K562 (cell line): Measurements from ENCODE around the gene TBXAS1. TPM values are rescaled to one million over a fixed set of nuclear protein-coding genes. Genes with fewer than 3 reads are reported as not detected.

ENCODE experiments used
- C11orf30 ChIP-seq: fragments of 450-650 bp; IDR thresholded peaks from 2 replicates; pipeline ENCODE4 v1.6.1; 2016; ENCODE audit warnings: low read depth, mild to moderate bottlenecking
- CBFA2T2 ChIP-seq: fragments of 450-650 bp; conservative IDR thresholded peaks from 2 replicates; pipeline ENCODE4 v1.6.1; 2017; ENCODE audit warnings: mild to moderate bottlenecking
- CREM ChIP-seq: IDR thresholded peaks from 2 replicates; pipeline ENCODE4 v1.6.1; 2014; ENCODE audit warnings: antibody characterized with exemption, low read depth
- DDX20 ChIP-seq: fragments of 450-650 bp; IDR thresholded peaks from 2 replicates; pipeline ENCODE4 v1.6.1; 2016; ENCODE audit warnings: missing genetic modification characterization, low read depth, mild to moderate bottlenecking, missing compliant biosample characterization, moderate library complexity
- ELF1 ChIP-seq: fragments of 200-800 bp; sonication (Bioruptor generic); IDR thresholded peaks from 2 replicates; pipeline ENCODE4 v1.6.1; 2016; ENCODE audit warnings: missing genetic modification characterization, missing compliant biosample characterization
- ETV6 ChIP-seq, 3 experiments: fragments of 150-350 bp in 1 of 3; sonication (generic) in 1 of 3; formaldehyde crosslinking in 1 of 3; IDR thresholded peaks; 2 replicates each; pipeline versions ENCODE4 v1.6.1 to v1.8.0; 2014 to 2022; ENCODE audit warnings: borderline replicate concordance in 2 of 3, low read depth in 2 of 3, antibody characterized with exemption in 1 of 3, low read length in 1 of 3, mild to moderate bottlenecking in 1 of 3, missing genetic modification reagents in 1 of 3
- GABPA ChIP-seq: fragments of 200-800 bp; sonication (Bioruptor generic); conservative IDR thresholded peaks from 2 replicates; pipeline ENCODE4 v1.6.1; 2016; ENCODE audit warnings: low read depth, missing genetic modification characterization, missing compliant biosample characterization
- HLTF ChIP-seq: fragments of 450-650 bp; IDR thresholded peaks from 2 replicates; pipeline ENCODE4 v1.6.1; 2016
- HSF4 ChIP-seq: fragments of 250-450 bp; sonication (Bioruptor Pico); IDR thresholded peaks from 2 replicates; pipeline ENCODE4 v2.1.2; 2022; ENCODE audit warnings: mild to moderate bottlenecking, moderate library complexity, borderline replicate concordance
- IFI16 ChIP-seq: fragments of 250-450 bp; sonication (Bioruptor Pico); IDR thresholded peaks from 2 replicates; pipeline ENCODE4 v2.1.2; 2022; ENCODE audit warnings: mild to moderate bottlenecking, inconsistent platforms
- MAFF ChIP-seq: IDR thresholded peaks from 2 replicates; pipeline ENCODE4 v1.6.1; 2012; ENCODE audit warnings: low read length, improper control_type of control experiment
- MCM2 ChIP-seq: fragments of 450-650 bp; IDR thresholded peaks from 2 replicates; pipeline ENCODE4 v1.6.1; 2017; ENCODE audit warnings: low read depth, mild to moderate bottlenecking
- NR2F6 ChIP-seq: fragments of 450-650 bp; formaldehyde crosslinking; IDR thresholded peaks from 2 replicates; pipeline ENCODE4 v1.4.0; 2020; ENCODE audit warnings: mild to moderate bottlenecking
- PCBP2 ChIP-seq: fragments of 200-400 bp; formaldehyde crosslinking; IDR thresholded peaks from 2 replicates; pipeline ENCODE4 v1.6.1; 2018; ENCODE audit warnings: low read length, low read depth, mild to moderate bottlenecking, moderate library complexity; ENCODE audit not compliant: poor library complexity, severe bottlenecking
- POLR2G ChIP-seq: fragments of 200-400 bp; formaldehyde crosslinking; IDR thresholded peaks from 2 replicates; pipeline ENCODE4 v1.6.1; 2017; ENCODE audit warnings: low read depth, mild to moderate bottlenecking, antibody characterized with exemption, low read length, moderate library complexity
- PRMT5 ChIP-seq: sonication (generic); formaldehyde crosslinking; IDR thresholded peaks from 2 replicates; pipeline ENCODE4 v1.5.0; 2020; ENCODE audit warnings: missing genetic modification reagents
- PYGO2 ChIP-seq: fragments of 450-650 bp; IDR thresholded peaks from 2 replicates; pipeline ENCODE4 v1.6.1; 2016; ENCODE audit warnings: mild to moderate bottlenecking, missing genetic modification characterization, moderate library complexity, missing compliant biosample characterization
- RCOR1 ChIP-seq, 2 experiments: IDR thresholded peaks; 2 replicates each; pipeline ENCODE4 v1.6.1; 2012; ENCODE audit warnings: low read depth in 2 of 2, low read length in 2 of 2, borderline replicate concordance in 1 of 2, improper control_type of control experiment in 1 of 2
- SMARCA4 ChIP-seq: fragments of 450-650 bp; IDR thresholded peaks from 2 replicates; pipeline ENCODE4 v1.6.1; 2016
- SREBF2 ChIP-seq: sonication (generic); formaldehyde crosslinking; IDR thresholded peaks from 2 replicates; pipeline ENCODE4 v1.4.0; 2020; ENCODE audit warnings: mild to moderate bottlenecking, missing genetic modification reagents
- TAF9B ChIP-seq: fragments of 450-650 bp; IDR thresholded peaks from 2 replicates; pipeline ENCODE4 v1.6.1; 2018; ENCODE audit warnings: mild to moderate bottlenecking; ENCODE audit not compliant: partially characterized antibody
- TSHZ1 ChIP-seq: fragments of 250-450 bp; sonication (Bioruptor Pico); IDR thresholded peaks from 2 replicates; pipeline ENCODE4 v1.4.0; 2020; ENCODE audit warnings: mild to moderate bottlenecking, moderate library complexity
- WHSC1 ChIP-seq: IDR thresholded peaks from one replicate; pipeline ENCODE4 v1.6.1; 2012; ENCODE audit warnings: low read length, control low read depth, inconsistent platforms
- YBX1 ChIP-seq: fragments of 450-650 bp; IDR thresholded peaks from 2 replicates; pipeline ENCODE4 v1.7.1; 2016; ENCODE audit warnings: mild to moderate bottlenecking
- ZFPM2 ChIP-seq: fragments of 250-450 bp; sonication (Bioruptor Pico); IDR thresholded peaks from 2 replicates; pipeline ENCODE4 v1.5.1; 2022; ENCODE audit warnings: mild to moderate bottlenecking
- ZNF175 ChIP-seq: fragments of 200-800 bp; sonication (Bioruptor generic); IDR thresholded peaks from 2 replicates; pipeline ENCODE4 v1.6.1; 2016; ENCODE audit warnings: low read depth, mild to moderate bottlenecking, missing genetic modification characterization, missing compliant biosample characterization
- ZNF41 ChIP-seq: fragments of 250-450 bp; sonication (Bioruptor Pico); conservative IDR thresholded peaks from 2 replicates; pipeline ENCODE4 v1.4.0; 2020; ENCODE audit warnings: mild to moderate bottlenecking
- polyA plus RNA-seq, 8 experiments: library from polyadenylated mRNA; depleted of rRNA in 4 of 8; stranded (reverse) in 5 of 8; unstranded in 3 of 8; fragments of >200 nt; fragmentation: Nextera tagmentation in 2 of 8; fragmentation: Illumina TruSeq in 1 of 8; extraction: Ambion mirVana in 2 of 8; extraction: Trizol in 1 of 8; gene quantifications; 2 replicates each; pipeline versions ENCODE4 v1.2.1 to v1.2.3, GENCODE V29; 2011 to 2014; ENCODE audit warnings: inconsistent platforms in 1 of 8, missing spikeins in 1 of 8
- total RNA-seq, 7 experiments: library from RNA; depleted of rRNA in 6 of 7; stranded (reverse); fragments of >200 nt in 6 of 7; fragmentation: Illumina TruSeq in 2 of 7; extraction: Trizol in 2 of 7; gene quantifications; 2 replicates each; pipeline versions ENCODE4 v1.2.1 to v1.2.3, GENCODE V29; 2011 to 2021; ENCODE audit warnings: low replicate concordance in 1 of 7

The TBXAS1 gene
- total and polyA plus RNA-seq, 9 of the 15 experiments (the other 6 are each of a cell fraction or from before 2014, with no cell fraction given), result 1.1 to 8.3 (median 1.9) TPM

- TF ChIP-seq ETV6 (IDR thresholded peaks at IDR 0.05; ENCODE audit: borderline replicate concordance in 1 of 2, low read depth in 2 of 2, low read length in 1 of 2) (no peak), ETV6 (CRISPR knock-in tag; IDR thresholded peaks at IDR 0.05; ENCODE audit: borderline replicate concordance) (0 out of 2 replicates have a peak, but pooled peaks have one; percentile 24), HLTF (peak; percentile 67; the same call in 1 of the 2 replicates), YBX1 (no peak), CREM (0 out of 2 replicates have a peak, but pooled peaks have one; percentile 8), ZFPM2 (CRISPR knock-in tag) (no peak), DDX20 (tag) (peak; percentile 73), CBFA2T2 (peak; percentile 97), ZNF41 (0 out of 2 replicates have a peak, but pooled peaks have one; percentile 3), MCM2 (0 out of 2 replicates have a peak, but pooled peaks have one; percentile 55), PYGO2 (peak; percentile 34; the same call in 1 of the 2 replicates), SREBF2 (CRISPR knock-in tag) (no peak), SMARCA4 (peak; percentile 97), WHSC1 (no peak), RCOR1 (IDR thresholded peaks at IDR 0.05; ENCODE audit: borderline replicate concordance in 1 of 2, low read depth in 2 of 2, low read length in 2 of 2) (peak; percentile 55 to 77; a peak in 3 of 4 replicates), TSHZ1 (CRISPR knock-in tag) (0 out of 2 replicates have a peak, but pooled peaks have one; percentile 10), MAFF (peak; percentile 100), C11orf30 (peak; percentile 100), IFI16 (CRISPR knock-in tag) (no peak), HSF4 (peak; percentile 70; the same call in 1 of the 2 replicates), PRMT5 (CRISPR knock-in tag) (no peak), POLR2G (no peak), TAF9B (peak; percentile 85), NR2F6 (no peak), ZNF175 (CRISPR knock-in tag) (0 out of 2 replicates have a peak, but pooled peaks have one; percentile 43), ELF1 (tag) (peak; percentile 0), PCBP2 (no peak), GABPA (peak; percentile 46; the same call in 1 of the 2 replicates)
Observed at GRCh38 chr7:139915864-139916716, 87.0 kb downstream of the TBXAS1 start (continued).
